ENCODE measurements around the gene GPR3.
"Not testable (repeated sequence)": the region's sequence is repeated elsewhere in the genome, so short reads cannot be mapped to it uniquely, and the experiment has no call there.

The GPR3 gene

DNA sequence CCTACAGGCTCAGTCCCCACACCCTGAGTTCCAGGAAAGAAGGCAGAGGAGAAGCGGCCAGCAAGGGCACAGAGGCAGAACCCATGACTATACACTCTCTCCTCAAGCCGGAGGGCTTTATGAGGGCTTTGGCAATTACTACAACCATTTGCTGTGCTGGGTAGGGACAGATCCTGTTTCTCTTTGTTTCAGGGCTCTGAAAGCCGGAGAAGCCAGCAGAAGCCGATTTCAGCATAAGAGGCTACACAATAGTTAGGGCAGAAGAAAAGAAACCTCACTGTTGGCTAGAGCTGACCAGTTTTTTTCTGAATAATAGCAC is 13.9 kb downstream of the GPR3 start:
- DNase-seq (no peak), ATAC-seq (ENCODE audit: insufficient read depth, low read depth) (no peak)
- no peaks in the 10 kb centered on the region for H3K79me2 ChIP-seq (ENCODE audit: insufficient read depth, low read length)
- H3K9me3 ChIP-seq (ENCODE audit: insufficient read depth, low read length, severe bottlenecking): no peaks in the 10 kb centered on the region
- TF ChIP-seq, protein P1, sequence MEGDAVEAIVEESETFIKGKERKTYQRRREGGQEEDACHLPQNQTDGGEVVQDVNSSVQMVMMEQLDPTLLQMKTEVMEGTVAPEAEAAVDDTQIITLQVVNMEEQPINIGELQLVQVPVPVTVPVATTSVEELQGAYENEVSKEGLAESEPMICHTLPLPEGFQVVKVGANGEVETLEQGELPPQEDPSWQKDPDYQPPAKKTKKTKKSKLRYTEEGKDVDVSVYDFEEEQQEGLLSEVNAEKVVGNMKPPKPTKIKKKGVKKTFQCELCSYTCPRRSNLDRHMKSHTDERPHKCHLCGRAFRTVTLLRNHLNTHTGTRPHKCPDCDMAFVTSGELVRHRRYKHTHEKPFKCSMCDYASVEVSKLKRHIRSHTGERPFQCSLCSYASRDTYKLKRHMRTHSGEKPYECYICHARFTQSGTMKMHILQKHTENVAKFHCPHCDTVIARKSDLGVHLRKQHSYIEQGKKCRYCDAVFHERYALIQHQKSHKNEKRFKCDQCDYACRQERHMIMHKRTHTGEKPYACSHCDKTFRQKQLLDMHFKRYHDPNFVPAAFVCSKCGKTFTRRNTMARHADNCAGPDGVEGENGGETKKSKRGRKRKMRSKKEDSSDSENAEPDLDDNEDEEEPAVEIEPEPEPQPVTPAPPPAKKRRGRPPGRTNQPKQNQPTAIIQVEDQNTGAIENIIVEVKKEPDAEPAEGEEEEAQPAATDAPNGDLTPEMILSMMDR (IDR thresholded peaks at IDR 0.05; ENCODE audit: borderline replicate concordance, extremely low read depth, low read length, poor library complexity, severe bottlenecking): no peak
- no peak for TF ChIP-seq EZH2 (IDR thresholded peaks at IDR 0.05; ENCODE audit: borderline replicate concordance, low read depth, low read length, severe bottlenecking)
- H4K20me1 ChIP-seq (ENCODE audit: insufficient read depth, low read length): no peaks in the 10 kb centered on the region
- no peaks in the 10 kb centered on the region for H3K4me1 ChIP-seq (ENCODE audit: insufficient read depth, low read length)
- no peak overlapping the region for H3K9ac ChIP-seq (ENCODE audit: low read depth, low read length)
- H2AFZ ChIP-seq (ENCODE audit: low read depth, low read length): no peak overlapping the region
- no peak overlapping the region for H3K27ac ChIP-seq (ENCODE audit: low read length)
- no peak overlapping the region for H3K4me2 ChIP-seq (ENCODE audit: insufficient read depth, low read length)
- no peaks in the 10 kb centered on the region for H3K27me3 ChIP-seq (ENCODE audit: insufficient read depth, low read length, poor library complexity)
- H3K36me3 ChIP-seq (ENCODE audit: insufficient read depth, low read length): peaks cover 50% of the 10 kb centered on the region
- no peak overlapping the region for H3K4me3 ChIP-seq (ENCODE audit: low read depth in 1 of 2, low read length in 2 of 2)

DNA sequence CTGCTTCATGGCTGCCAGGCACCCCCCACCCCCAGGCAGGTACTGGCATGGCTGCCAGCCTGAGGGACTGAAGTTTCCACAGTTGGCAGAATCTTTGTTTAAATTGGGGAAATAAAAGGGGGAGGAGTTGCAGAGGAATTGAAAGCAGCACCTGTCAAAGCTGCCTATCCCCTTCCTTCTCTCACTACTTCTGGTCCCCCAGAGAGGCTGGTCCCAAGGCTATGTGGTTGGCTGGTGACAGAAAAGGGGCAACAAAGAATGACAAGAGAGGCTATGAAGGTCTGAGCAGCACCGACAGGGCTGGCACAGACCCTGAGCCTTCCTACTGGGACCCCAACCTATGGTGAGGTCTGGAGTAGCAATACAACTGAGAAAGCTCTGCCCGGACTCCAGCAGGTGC is 14.4 kb downstream of the GPR3 start:
- H3K4me3 ChIP-seq (ENCODE audit: low read depth in 1 of 2, low read length in 2 of 2); ATAC-seq (ENCODE audit: insufficient read depth, low read depth): not testable (repeated sequence)
- H3K36me3 ChIP-seq (ENCODE audit: insufficient read depth, low read length): peaks cover 54% of the 10 kb centered on the region

DNA sequence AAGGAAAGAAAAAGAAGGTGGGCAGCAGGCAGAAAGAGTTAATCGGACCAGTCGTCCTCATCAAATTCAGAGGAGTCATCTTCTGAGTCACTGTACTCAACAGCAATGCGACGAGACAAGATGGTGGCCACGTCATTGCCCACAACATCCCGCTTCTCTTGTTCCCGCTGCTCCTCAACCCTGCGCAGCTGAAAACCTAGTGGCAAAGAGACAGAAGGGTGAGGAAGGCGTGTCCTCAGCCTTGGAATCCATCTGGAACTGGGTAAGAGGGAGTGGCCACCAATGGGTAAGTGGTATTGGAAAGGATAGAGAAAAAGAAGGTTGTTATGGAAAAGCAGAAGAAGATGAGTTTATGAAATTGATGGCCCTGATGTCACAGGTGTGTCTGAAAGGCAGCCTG is 15.7 kb downstream of the GPR3 start:
- TF ChIP-seq EZH2 (IDR thresholded peaks at IDR 0.05; ENCODE audit: borderline replicate concordance, low read depth, low read length, severe bottlenecking): no peak
- TF ChIP-seq, protein P1 (IDR thresholded peaks at IDR 0.05; ENCODE audit: borderline replicate concordance, extremely low read depth, low read length, poor library complexity, severe bottlenecking): no peak
- ATAC-seq (ENCODE audit: insufficient read depth, low read depth) (no peak), DNase-seq (no peak)
- Histone ChIP-seq H4K20me1 (ENCODE audit: insufficient read depth, low read length) (no peaks in the 10 kb centered on the region), H3K36me3 (ENCODE audit: insufficient read depth, low read length) (peaks cover 67% of the 10 kb centered on the region), H3K4me2 (ENCODE audit: insufficient read depth, low read length) (no peak overlapping the region), H3K9me3 (ENCODE audit: insufficient read depth, low read length, severe bottlenecking) (no peaks in the 10 kb centered on the region), H3K4me1 (ENCODE audit: insufficient read depth, low read length) (no peaks in the 10 kb centered on the region), H3K79me2 (ENCODE audit: insufficient read depth, low read length) (no peaks in the 10 kb centered on the region), H3K27ac (ENCODE audit: low read length) (no peak overlapping the region), H3K27me3 (ENCODE audit: insufficient read depth, low read length, poor library complexity) (no peaks in the 10 kb centered on the region), H2AFZ (ENCODE audit: low read depth, low read length) (no peak overlapping the region), H3K4me3 (ENCODE audit: low read depth in 1 of 2, low read length in 2 of 2) (no peak overlapping the region), H3K9ac (ENCODE audit: low read depth, low read length) (no peak overlapping the region)

More for the DNA sequence above, 14.4 kb downstream of the GPR3 start:
- H4K20me1 ChIP-seq (ENCODE audit: insufficient read depth, low read length); H3K9ac ChIP-seq (ENCODE audit: low read depth, low read length); H3K27ac ChIP-seq (ENCODE audit: low read length); DNase-seq; H3K4me1 ChIP-seq (ENCODE audit: insufficient read depth, low read length); H2AFZ ChIP-seq (ENCODE audit: low read depth, low read length); H3K79me2 ChIP-seq (ENCODE audit: insufficient read depth, low read length); H3K27me3 ChIP-seq (ENCODE audit: insufficient read depth, low read length, poor library complexity); H3K4me2 ChIP-seq (ENCODE audit: insufficient read depth, low read length); H3K9me3 ChIP-seq (ENCODE audit: insufficient read depth, low read length, severe bottlenecking): not testable (repeated sequence)

DNA sequence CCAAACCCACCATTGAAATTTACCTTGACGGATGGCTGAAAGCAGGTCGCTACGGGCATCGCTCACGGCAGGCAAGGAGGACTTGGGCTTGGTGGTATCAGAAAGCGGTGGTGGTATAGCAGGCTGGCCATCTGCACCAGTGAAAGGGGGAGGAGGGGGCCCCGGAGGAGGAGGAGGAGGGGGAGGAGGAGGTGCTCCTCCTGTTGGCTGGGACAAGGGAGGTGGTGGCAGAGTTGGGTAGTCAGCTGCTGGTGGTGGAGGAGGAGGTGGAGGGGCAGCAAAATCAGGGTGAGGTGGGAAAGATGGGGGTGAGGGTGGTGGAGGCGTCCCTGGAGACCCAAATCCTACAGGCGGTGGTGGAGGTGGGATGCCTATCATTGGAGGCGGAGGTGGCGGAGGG is 17.2 kb downstream of the GPR3 start:
- TF ChIP-seq, protein P1 (IDR thresholded peaks at IDR 0.05; ENCODE audit: borderline replicate concordance, extremely low read depth, low read length, poor library complexity, severe bottlenecking): no peak
- TF ChIP-seq EZH2 (IDR thresholded peaks at IDR 0.05; ENCODE audit: borderline replicate concordance, low read depth, low read length, severe bottlenecking): no peak
- Histone ChIP-seq H3K4me3 (ENCODE audit: low read depth in 1 of 2, low read length in 2 of 2) (no peak overlapping the region), H4K20me1 (ENCODE audit: insufficient read depth, low read length) (no peaks in the 10 kb centered on the region), H3K36me3 (ENCODE audit: insufficient read depth, low read length) (peaks cover 78% of the 10 kb centered on the region), H3K27ac (ENCODE audit: low read length) (no peak overlapping the region), H2AFZ (ENCODE audit: low read depth, low read length) (no peak overlapping the region), H3K4me1 (ENCODE audit: insufficient read depth, low read length) (no peaks in the 10 kb centered on the region), H3K4me2 (ENCODE audit: insufficient read depth, low read length) (no peak overlapping the region), H3K9me3 (ENCODE audit: insufficient read depth, low read length, severe bottlenecking) (no peaks in the 10 kb centered on the region), H3K9ac (ENCODE audit: low read depth, low read length) (no peak overlapping the region), H3K79me2 (ENCODE audit: insufficient read depth, low read length) (no peaks in the 10 kb centered on the region), H3K27me3 (ENCODE audit: insufficient read depth, low read length, poor library complexity) (no peaks in the 10 kb centered on the region)
- ATAC-seq (ENCODE audit: insufficient read depth, low read depth): no peak
- no peak for DNase-seq
